Sigmoid colon (tissue), 4 donors: ENCODE data around the gene NUP98.

Experiments used
- POLR2A ChIP-seq, 2 donors: fragments of 450-650 bp; IDR thresholded peaks; one replicate each; pipeline ENCODE4 v1.6.1; 2016; ENCODE audit warnings: antibody characterized with exemption in 2 of 2, mild to moderate bottlenecking in 2 of 2, moderate library complexity in 2 of 2
- POLR2AphosphoS5 ChIP-seq, 4 donors: sonication (generic); formaldehyde crosslinking; IDR thresholded peaks; one replicate each; pipeline ENCODE4 v1.6.1; 2017; ENCODE audit warnings: antibody characterized with exemption in 4 of 4
- TF ChIP-seq, protein P1 (sequence below), 4 experiments: fragments of 450-650 bp in 3 of 4; fragments of 200-600 bp in 1 of 4; IDR thresholded peaks; one replicate each; pipeline ENCODE4 v1.5.1; 2016 to 2019; ENCODE audit warnings: antibody characterized with exemption in 4 of 4, mild to moderate bottlenecking in 3 of 4, moderate library complexity in 2 of 4

- TF ChIP-seq, protein P1, sequence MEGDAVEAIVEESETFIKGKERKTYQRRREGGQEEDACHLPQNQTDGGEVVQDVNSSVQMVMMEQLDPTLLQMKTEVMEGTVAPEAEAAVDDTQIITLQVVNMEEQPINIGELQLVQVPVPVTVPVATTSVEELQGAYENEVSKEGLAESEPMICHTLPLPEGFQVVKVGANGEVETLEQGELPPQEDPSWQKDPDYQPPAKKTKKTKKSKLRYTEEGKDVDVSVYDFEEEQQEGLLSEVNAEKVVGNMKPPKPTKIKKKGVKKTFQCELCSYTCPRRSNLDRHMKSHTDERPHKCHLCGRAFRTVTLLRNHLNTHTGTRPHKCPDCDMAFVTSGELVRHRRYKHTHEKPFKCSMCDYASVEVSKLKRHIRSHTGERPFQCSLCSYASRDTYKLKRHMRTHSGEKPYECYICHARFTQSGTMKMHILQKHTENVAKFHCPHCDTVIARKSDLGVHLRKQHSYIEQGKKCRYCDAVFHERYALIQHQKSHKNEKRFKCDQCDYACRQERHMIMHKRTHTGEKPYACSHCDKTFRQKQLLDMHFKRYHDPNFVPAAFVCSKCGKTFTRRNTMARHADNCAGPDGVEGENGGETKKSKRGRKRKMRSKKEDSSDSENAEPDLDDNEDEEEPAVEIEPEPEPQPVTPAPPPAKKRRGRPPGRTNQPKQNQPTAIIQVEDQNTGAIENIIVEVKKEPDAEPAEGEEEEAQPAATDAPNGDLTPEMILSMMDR (IDR thresholded peaks at IDR 0.05), result no peak
- TF ChIP-seq POLR2AphosphoS5 (IDR thresholded peaks at IDR 0.05) (no peak), POLR2A (IDR thresholded peaks at IDR 0.05) (no peak)
Measured at GRCh38 chr11:3764266-3764665, 33.1 kb downstream of the NUP98 start.
